D341Med (cell line): Measurements from ENCODE around the gene FOXRED2.

ENCODE experiments used
- DNase-seq: peaks from one replicate; pipeline ENCODE4 v3.0.0; 2012; ENCODE audit warnings: low spot score

The FOXRED2 gene

DNA sequence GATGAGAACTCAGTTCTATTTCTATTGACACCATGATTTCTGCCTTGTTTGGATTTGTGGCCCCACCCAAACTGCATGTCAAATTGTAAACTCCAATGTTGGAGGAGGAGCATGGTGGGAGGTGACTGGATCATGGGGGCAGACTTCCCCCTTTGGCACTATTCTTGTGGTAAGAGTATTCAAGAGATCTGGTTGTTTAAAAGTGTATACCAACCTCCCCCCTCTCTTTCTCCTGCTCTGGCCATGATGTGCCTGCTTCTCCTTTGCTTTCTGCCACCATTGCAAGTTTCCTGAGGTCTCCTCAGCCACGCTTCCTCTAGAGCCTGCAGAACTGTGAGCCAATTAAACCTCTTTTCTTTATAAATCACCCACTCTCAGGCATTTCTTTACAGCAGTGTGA is 7.9 kb upstream of the FOXRED2 start:
- DNase-seq, result no peak

GRCh38 chr22:36512991-36513390 is 6.2 kb upstream of the FOXRED2 start:
- DNase-seq, result no peak

GRCh38 chr22:36512333-36512732 is 5.5 kb upstream of the FOXRED2 start:
- no peak for DNase-seq

GRCh38 chr22:36510966-36511881 is 4.4 kb upstream of the FOXRED2 start:
- peak; percentile 75 for DNase-seq

DNA sequence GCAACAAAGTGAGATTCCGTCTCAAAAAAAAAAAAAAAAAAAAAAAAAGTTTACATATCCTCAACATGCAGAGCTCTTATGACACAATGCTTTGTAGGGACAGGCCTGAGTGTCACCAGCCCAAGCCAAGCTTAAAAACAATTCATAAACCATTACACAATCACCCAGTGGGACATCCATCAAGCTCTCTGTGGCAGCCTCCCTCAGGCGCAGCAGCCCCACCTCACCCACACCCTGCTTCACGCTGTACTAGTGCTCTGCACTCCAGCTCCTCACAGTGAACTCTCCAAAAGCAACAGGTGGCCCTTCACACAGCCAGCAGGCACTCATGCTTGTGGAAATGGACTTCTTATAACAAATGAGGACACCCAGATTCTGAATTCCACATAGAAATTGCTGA is 3.5 kb upstream of the FOXRED2 start:
- DNase-seq, result no peak

DNA sequence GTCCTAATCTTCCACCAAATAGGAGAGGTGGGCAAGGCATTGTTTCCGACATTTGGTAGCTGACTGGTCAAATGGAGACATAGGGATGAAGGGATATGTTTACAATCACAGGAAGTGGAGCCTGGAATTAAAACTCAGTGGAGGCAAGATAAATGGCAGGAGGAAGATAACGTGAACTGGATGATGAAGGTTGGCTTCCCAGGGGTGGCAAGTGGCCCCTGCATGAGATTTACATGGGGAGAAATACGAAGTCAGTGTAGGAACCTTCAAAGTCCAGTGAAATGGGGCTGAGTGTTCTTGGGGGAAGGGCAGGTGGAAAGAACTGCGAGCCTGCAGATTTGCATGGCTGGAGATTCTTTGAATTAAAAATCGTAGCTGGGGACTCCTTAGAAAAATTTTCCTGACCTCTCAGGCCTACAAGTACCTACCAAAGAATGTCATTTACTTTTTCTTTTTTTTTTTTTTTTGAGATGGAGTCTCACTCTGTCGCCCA is 724 bp upstream of the FOXRED2 start:
- DNase-seq, result no peak

GRCh38 chr22:36505998-36506635 is 723 bp downstream of the FOXRED2 start:
- DNase-seq, result peak; percentile 50

GRCh38 chr22:36497910-36498665 is 8.8 kb downstream of the FOXRED2 start:
- no peak for DNase-seq

DNA sequence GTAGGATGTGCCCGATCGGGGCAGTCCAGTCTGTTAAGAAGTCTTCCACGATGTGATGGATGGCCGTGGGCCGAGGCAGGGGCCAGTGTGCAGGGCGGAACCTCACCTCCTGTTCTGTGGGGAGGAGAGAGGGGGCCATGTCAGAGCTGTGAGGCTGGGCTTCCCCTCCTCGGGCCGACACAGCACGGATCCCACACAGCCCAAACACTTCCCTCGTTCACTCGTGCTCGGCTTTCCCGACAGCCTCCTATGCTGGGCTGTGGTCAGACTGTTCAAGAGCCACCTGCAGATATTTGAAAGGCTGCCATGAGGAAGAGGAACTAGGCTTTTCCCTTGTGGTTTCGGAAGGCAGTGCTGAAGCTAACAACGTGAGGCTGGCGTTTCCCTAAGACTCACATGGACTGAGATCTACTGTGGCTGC is 13.1 kb downstream of the FOXRED2 start:
- DNase-seq, result no peak

GRCh38 chr22:36492109-36492508 is 14.7 kb downstream of the FOXRED2 start:
- DNase-seq, result no peak

- DNase-seq, result no peak
Measured at GRCh38 chr22:36491155-36491554, 15.7 kb downstream of the FOXRED2 start.

DNA sequence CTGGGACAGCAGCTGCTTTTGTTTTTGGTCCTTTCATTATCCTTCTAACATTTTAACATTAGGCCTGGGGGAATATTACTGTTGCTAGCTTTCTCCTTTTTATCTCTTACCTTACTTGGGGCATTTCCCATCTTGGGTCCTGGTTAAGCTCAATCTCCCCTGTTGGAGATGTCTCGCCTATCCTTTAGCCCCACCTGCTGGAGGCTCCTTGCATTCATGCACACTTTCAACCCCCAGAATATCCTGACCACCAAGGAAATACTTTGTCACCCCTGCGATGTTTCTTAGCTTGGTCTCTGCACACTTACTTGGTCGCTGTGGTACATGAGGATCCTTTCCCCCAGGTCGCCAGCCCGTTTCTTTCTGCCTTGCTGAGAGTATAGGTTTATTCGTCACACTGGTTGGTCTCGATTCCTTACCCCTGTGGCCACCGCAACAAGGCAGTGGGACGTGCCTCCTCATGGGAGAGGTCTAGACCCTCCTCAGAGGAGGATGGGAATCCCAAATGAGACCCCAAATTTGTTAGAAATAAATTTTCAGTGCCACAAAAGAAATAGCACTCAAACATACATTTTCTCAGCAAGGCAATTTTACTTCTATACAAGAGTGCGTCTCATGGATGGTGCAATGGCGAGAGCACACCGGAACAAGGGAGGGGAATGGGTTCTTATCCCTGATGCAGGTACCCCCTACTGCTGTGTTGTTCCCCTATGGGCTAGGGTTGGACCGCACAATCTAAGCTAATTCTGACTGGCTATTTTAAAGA is 20.0 kb downstream of the FOXRED2 start:
- peak; percentile 50 for DNase-seq

DNA sequence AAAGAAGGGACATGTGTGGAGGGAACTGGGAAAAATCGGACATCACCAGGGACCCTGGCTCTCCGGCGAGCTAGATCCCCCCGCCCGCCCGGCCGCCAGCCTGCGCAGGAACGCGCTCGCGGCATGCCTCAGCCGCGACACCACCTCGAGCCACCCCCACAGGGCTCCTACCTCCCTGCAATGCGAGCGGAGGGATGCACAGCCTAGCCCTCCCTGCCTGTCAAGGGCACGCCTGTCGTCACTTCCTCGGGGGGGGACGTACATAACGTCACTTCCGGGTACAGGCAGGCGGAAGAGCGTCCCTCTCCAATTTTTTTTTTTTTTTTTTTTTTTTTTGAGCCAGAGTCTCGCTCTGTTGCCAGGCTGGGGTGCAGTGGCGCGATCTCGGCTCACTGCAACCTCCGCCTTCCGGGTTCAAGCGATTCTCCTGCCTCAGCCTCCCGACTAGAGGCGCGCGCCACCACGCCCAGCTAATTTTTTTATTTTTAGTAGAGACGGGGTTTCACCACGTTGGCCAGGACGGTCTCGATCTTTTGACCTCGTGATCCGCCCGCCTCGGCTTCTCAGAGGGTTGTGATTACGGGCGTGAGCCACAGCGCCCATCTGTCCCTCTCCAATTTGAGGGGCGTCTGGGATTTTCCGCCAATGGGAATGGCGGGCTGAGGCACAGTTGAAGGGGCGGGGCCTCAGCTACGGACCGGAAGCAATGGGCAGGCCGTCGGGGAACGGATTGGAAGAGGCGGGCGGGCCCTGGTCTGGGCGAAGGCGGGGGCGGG is 25.3 kb downstream of the FOXRED2 start, which contains the start of gene TXN2:
TSS of gene TXN2 (minus strand) at position 248 of the 776 bp plus-strand sequence. CDS start 803 bp downstream, outside the sequence.
- peak; percentile 97 for DNase-seq

DNA sequence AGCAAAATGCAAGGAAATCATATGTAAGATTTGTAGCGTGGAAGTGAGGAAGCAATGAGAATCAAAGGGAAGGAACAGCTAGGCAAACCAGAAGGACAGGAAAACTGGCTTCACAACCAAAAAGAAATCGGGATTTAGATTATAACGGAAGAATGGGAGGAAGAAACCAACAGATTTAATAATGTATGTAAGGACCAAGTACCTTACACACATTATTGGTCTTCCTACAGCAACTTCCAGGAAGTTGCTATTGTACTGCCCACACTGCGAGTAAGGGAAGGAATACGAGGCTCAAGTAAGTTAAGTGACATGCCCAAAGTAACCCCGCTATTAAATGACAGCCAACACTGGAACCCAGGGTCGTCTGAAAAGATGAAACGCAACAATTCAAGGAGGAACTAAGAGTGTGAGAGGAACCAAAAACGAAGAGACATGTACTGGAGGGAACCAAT is 25.9 kb downstream of the FOXRED2 start:
- DNase-seq, result no peak

DNA sequence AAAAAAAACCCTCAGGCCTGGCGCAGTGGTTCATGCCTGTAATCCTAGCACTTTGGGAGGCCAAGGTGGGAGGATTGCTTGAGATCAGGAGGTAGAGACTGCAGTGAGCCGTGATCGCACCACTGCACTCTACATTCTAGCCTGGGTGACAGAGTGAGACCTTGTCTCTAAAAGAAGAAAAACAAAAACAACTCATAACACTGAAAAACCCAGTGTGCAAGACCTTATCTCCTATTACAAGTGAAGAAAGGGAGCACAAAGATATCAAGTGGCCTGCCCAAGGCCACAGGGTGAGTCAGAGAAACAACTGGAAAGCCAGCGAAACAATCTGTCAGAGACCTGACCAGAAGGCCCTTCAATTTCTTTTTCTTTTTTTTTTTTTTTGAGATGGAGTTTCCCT is 27.9 kb downstream of the FOXRED2 start:
- DNase-seq, result no peak

DNA sequence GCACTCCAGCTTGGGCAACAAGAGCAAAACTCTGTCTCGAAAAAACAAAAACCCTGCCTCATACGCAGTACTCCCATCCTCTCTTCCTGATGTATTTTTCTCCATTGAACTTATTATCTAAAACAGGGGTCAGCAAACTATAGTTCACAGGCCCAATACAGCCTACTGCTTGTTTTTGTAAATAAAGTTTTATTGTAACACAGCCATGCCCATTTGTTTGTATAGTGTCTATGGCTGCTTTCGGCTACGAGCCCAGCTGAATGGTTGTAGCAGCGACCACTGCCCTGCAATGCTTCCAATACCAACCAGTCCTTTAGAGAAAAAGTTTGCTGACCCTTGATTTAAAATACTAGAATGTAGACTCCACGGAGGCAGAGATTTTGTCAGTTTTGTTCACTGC is 31.5 kb downstream of the FOXRED2 start:
- DNase-seq, result no peak

GRCh38 chr22:36472689-36473088 is 34.2 kb downstream of the FOXRED2 start:
- no peak for DNase-seq

GRCh38 chr22:36471341-36471821 is 35.5 kb downstream of the FOXRED2 start:
- no peak for DNase-seq

GRCh38 chr22:36470994-36471331 is 35.9 kb downstream of the FOXRED2 start:
- no peak for DNase-seq

GRCh38 chr22:36470162-36470993 is 36.5 kb downstream of the FOXRED2 start:
- DNase-seq, result peak; percentile 91
